Activated naive CD4-positive, alpha-beta T cell treated with anti-CD3 and anti-CD28 coated beads, Interleukin-2, amount 50 U/mL, for 16 hours (primary cell): ENCODE data around the gene SMAGP.
"Not testable (repeated sequence)": the region's sequence is repeated elsewhere in the genome, so short reads cannot be mapped to it uniquely, and the experiment has no call there.

Experiments used
- DNase-seq: peaks from one replicate; pipeline ENCODE4 v3.0.0-alpha.2; 2020

The SMAGP gene, protein sequence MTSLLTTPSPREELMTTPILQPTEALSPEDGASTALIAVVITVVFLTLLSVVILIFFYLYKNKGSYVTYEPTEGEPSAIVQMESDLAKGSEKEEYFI

DNA sequence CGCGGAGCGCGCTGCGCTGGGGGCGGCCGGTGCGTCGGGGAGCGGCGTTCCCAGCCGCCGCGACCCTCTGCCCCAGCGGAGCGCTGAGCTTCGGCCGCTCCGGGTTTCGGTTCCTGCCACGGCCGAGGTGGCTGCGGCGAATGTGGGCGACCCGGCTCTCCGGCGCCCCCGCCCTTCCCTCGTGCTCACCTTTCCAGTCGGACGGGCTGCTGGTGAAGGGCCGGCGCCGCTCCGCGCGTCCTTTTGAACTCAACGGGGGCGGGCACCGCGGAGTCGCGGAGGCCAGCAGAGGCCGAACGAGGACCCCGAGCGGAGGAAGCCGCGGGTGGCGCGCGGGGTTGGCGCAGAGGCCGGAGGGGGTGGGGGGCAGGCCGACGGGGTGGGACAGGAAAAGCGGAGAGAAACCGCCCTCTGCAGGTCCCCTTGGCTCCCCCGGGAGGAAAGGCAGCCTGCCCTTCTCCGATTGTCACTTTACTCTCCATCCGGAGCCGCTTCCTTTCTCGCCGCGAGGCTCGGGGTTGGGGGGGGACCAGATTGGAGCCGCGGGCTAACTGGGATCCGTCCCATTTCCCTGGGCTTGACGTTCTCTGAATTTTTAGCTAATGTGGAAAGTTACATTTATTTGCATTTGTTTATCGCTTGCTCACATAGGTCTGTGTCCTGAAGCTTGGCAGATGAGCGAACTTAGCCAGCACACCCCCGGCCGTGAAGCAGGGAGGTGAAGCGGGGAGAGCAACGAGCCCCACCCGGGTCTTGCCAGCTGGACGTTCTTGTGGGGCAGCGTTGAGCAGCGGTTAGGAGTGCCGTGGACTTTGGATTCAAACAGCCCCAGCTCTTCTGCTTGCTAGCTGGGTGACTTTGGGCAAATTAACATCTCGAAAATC, at the start of gene SMAGP:
SMAGP (minus strand) TSS at position 349 of the 884 bp plus-strand sequence. CDS start 1,137 bp downstream, outside the sequence.
- DNase-seq: peak; percentile 36

DNA sequence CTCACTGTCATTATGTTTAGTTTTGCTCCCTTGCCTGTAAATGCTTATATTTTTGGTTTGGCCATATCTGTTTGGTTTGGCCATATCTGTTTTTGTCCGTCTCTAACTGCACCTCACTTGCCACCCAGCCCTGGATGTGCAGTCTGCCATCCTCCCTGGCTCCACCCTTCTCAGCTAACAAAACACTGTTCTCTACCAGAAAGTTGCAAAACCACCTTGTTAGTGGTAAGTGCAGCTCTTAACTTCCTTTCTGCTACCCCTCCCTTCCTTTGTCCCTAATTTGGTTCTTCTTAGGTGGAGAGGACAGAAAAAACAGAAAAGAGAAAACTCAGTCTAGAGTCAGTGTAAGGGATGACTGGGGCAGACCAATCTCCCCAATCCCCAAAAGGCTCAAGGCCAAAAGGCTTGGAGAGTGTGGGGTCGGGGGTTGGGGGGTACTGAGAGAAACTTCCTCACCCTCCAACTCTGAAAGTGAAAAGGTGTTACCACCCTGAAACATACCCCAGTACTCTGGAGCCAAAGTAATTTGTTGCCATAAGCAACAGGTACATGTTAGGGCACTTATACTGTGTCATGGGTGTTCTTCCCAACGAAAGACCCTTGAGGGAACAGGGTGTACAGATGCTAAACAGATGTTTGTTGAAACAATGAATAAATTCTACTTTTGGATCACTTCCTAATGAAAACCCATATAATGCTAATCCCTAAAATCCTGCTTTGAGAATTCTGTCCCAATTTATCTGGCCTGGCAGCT, 48.8 kb upstream of the SMAGP start:
- no peak for DNase-seq

DNA sequence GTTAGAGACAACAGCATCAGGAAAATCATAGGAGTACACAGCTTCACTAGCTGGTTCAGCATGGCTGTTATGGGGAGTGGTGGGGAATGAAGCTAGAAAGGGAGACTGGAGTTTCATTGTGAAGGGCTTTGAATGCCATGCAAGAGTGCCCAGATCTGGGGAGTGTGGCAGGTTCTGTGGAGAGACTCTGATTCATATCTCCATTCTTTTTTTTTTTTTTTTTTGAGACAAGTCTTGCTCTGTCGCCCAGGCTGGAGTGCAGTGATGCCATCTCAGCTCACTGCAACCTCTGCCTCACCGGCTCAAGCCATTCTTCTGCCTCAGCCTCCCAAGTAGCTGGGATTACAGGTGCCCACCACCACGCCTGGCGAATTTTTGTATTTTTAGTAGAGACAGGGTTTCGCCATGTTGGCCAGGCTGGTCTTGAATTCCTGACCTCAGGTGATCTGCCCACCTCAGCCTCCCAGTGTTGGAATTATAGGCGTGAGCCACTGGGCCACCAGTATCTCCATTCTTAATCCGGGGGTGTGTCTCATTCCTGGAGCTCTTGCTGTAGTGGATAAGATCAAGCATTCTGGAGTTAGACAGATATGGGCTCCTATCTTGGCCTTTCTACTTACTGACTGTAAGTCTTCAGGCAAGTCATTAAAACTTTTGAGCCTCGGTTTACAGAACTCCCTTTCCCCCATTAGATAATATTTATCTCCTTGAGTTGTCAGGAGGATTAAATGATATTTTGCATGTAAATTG, 48.0 kb upstream of the SMAGP start:
- DNase-seq: not testable (repeated sequence)

DNA sequence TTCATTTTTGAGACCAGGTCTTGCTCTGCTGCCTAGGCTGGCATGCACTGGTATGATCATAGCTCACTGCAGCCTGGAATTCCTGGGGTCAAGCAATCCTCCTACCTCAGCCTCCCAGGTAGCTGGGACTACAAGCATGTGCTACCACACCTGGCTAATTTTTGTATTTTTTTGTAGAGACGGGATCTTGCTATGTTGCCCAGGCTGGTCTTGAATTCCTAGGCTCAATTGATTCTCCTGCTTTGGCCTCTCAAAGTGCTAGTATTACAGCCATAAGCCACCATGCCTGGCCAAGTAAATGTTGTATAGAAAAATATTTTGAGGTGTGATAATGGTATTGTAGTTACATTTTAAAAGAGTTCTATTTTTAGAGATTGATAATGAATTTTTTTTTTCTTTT, 41.2 kb upstream of the SMAGP start:
- no peak for DNase-seq

DNA sequence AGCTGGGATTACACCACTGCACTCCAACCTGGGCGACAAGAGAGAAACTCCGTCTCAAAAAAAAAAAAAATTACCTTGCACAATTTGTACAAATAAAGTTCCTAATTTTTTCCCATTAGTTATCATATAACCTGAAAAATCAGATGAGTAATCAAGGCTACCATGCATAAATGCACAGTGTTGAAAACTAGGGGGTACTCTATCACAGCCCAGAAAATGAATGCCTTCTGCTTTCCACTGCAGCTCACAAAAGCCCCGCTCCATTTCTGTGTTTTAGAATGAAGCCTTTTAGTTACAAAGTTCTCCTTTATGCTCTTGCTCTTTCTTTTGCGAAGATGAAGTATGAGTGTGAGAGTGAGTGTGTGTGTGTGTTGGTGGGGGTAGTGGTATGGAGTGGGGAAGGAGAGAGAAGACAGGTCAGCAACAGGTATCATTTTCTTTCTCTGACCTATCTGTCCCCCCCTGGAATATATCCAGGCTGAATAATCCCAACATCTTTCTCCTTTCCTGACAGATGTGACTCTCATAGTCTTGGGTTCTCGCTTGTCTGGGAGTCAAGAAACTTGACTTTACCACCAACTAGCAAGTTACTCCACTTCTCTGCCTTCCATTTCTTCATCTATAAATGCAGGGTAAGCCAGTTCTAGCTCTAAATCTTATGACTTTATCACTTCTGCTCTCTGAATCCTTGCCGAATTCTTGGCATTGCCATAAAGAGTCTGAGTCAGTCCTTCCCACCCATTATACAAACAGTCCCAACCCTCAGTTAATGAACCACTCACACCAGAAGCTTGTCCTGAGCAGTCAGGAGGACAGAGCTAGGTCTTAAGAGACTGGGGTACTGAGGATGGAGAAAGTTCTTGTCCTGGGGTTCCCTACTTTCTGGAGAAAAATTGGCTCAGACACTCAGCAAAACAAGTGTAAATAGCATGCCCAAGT, 37.7 kb upstream of the SMAGP start:
- DNase-seq: no peak

DNA sequence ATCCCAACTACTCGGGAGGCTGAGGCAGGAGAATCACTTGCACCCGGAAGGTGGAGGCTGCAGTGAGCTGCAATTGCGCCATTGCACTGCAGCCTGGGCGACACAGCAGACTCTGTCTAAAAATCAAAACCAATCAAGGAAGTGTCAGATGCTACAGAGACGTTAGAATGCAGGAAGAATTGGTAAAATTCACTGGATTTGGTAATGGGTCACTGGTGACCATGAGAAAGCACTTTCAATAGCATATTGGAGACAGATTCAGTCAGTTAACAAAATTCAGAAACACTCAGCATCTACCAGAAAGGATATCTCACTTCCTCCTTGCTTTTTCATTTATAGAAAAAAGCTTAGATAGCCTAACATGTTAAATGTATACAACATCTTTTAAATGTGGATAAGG, 36.3 kb upstream of the SMAGP start:
- DNase-seq: no peak

DNA sequence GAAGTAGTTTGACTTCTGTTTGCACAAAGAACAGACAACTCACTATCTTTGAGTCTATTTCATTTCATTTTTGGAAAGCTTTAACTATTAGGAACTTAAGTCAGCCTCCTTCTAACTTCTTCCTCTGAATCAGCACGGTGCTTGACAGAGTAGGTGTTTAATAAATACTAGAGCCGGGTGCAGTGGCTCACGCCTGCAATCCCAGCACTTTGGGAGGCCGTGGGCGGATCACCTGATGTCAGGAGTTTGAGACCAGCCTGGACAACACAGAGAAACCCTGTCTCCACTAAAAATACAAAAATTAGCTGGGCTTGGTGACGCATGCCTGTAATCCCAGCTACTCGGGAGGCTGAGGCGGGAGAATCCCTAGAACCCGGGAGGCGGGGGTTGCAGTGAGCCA, 30.6 kb upstream of the SMAGP start:
- DNase-seq: not testable (repeated sequence)

DNA sequence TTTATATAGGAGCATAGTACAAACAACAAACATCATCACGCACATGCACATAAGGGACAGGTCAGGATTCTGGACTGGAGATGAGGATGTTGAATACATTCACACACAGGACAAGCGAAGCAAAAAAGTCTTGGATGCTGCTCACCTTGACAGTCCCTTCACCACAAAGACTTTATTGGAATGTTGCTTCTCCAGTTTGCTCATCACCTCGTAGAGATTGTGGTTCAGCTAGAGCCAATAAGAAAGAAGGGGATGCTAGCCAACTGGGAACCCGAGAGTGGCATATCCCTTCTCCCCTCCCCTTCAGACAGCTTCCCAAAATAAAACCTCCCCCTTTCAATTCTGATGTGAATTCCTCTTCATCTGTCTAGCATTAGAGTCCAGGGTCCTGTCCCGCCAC, 25.4 kb upstream of the SMAGP start:
- DNase-seq: no peak

DNA sequence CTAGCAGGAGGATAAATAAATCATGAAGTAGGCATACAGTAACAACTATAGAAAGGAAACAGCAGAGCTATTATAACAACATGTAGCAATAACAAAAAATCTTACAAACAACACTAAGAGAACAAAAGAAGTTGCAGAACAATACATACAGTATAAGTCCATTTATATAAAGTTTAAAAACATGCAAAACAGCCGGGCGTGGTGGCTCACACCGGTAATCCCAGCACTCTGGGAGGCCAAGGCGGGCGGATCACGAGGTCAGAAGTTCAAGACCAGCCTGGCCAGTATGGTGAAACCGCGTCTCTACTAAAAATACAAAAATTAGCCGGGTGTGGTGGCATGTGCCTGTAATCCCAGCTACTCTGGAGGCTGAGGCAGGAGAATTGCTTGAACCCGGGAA, 23.9 kb upstream of the SMAGP start:
- not testable (repeated sequence) for DNase-seq

DNA sequence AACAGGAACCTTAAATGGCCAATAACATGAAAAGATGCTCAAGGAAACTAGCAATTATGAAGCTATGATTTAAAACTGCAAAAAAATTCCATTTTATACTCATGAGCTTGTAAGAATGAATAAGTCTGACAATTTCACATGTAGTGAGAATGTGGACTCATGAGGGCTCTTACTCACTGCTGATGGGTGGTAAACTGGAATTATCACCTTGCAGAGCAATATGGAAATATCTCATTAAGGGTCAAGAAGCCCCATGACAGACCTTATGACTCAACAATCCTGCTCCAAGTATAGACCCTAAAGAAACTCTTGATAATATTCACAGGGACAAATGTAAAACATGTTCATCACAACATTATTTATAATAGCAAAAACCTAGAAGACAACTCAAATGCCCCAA, 23.5 kb upstream of the SMAGP start:
- DNase-seq: no peak

DNA sequence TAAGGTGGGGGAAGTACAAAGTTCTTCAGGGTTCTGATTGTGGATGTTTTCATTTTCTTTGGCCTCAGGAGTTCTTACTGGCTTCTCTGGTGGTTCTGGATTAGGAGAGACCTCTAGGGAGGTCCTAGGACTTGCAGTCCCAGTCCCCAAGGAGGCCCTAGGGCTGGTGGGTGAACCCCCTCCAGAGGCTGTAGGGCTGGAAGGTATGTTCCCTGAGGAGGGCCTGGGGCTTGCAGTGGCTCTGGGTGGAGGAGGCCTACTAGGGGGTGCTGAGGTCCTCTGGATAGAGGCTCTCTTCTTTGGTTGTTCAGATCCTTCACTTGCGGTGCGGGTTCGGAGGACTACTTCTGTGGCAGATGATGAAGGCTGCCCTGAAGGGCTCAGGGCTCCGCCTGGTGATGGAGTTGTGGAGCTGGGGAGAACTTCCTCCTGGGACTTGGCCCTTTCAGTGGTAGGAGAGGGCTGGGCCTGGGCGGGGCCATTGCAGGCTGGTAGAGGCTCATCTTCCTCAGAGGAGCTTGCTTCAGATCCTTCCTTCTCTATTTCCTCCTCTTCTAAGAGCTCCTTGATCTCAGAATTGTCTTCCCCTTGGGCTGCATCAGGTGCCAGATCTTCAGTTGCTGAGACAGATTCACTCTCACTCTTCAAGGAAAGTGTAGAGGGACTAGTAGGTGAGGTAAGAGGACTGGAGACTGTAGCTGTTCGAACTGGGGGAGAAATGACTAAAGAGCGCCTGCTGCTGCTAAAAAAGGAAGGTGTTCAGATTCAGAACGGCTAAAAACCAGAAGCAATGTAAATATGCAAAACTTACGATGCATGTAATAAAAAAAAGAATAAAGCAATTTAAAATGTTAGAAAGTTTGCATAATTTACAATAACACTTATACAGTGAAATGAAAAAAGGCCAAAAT, 21.6 kb upstream of the SMAGP start:
- not testable (repeated sequence) for DNase-seq

DNA sequence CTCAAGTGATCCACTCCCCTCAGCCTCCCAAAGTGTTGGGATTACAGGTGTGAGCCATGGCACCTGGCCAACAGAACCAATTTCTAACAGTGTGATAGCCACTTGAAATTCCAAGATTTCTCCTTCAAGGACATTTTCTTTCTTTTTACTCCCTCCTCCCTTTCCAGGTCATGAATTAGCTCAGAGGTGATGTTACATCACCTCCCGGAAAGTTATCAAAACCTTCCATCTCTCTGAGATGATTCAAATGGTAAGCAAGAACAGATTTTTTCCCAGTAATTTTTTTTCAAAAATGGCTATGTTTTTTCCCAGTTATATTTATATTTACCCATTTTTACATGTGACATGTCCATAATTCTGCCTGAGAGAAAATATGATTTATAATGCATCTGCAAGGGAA, 15.6 kb upstream of the SMAGP start:
- no peak for DNase-seq

DNA sequence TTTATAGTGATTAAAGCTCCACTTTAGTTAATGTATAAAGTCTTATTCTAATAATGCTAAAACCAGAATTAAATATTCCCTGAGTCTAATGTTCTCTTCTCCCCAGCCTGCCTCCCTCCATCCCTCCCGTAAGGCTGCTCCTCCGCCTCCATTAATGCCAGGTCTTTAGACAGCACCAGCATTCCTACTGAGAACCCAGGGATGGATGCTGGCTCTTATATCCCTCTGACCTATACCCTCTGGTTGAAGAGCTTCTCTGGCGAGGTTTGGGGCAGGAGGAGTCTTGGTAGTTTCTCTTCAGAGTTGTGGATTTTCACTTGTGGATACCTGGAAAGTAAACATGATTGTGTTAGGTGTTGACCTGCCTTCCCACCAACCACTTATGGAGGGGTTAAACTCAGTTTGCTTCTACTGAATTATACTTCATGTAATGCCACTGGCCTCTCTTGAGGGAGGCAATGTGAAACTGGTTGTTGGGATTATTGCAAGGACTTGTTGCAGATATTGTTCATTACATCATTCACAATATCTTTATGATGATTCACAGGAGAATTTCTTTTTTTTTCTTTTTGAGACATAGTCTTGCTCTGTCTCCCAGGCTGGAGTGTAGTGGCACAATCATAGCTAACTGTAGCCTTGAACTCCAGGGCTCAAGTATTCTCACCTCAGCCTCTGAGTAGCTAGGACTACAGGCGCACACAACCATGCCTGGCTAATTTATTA, 11.1 kb upstream of the SMAGP start:
- no peak for DNase-seq

DNA sequence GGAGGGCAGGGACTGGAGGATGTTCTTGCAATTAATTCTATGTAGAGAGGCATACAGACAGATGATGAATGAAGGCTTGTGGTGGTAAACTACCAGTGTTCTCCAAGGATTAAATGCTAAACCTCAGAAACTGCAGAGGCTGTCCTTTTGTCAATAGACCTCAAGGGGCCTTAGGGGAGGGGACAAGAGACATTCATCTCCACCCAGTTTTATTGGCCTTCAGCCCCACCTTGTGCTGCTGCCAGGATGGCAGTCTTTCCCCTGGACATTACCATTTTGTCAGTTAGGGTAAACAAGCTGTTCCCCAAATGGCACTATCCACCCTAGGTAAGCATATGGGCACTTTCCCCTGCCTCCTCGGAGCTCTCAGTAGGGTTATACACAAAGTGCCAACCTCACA, 4.9 kb upstream of the SMAGP start:
- DNase-seq: no peak

DNA sequence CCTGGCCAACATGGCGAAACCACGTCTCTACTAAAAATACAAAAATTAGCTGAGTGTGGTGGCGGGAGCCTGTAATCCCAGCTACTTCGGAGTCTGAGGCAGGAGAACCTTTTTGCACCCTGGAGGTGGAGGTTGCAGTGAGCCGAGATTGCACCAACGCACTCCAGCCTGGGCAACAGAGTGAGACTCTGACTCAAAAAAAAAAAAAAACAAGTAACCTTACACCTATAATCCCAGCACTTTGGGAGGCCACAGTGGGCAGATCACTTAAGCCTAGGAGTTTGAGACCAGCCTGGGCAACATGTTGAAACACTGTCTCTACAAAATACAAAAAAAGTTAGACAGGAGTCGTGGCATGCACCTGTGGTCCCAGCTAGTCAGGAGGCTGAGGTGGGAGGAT, 2.6 kb upstream of the SMAGP start:
- not testable (repeated sequence) for DNase-seq

DNA sequence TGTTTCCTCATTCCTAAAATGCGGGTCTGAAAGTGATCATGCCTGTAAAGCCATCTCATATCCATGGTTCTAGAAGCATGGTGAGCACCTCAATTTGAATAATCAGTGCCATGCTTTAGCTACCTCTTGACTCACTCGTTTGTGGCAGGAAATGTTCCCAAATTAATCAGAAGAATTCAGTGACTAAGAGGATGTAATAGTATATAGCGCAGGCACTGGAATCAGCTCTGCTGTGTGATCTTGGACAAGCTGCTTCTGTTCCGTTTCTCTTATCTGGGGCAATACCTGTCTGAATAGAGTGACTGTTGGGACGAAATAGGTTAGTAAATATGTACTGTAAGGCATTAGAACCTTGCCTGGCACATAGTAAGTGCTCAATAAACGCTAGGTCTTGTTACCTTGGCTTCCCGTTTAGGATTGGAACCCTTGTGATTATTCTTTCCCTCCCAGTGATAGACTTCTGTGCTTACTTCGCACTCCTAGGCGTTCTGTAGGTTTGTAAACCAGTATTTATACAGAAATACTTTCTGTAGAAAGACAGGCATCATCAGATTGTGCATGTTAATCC, 820 bp upstream of the SMAGP start:
- no peak for DNase-seq

DNA sequence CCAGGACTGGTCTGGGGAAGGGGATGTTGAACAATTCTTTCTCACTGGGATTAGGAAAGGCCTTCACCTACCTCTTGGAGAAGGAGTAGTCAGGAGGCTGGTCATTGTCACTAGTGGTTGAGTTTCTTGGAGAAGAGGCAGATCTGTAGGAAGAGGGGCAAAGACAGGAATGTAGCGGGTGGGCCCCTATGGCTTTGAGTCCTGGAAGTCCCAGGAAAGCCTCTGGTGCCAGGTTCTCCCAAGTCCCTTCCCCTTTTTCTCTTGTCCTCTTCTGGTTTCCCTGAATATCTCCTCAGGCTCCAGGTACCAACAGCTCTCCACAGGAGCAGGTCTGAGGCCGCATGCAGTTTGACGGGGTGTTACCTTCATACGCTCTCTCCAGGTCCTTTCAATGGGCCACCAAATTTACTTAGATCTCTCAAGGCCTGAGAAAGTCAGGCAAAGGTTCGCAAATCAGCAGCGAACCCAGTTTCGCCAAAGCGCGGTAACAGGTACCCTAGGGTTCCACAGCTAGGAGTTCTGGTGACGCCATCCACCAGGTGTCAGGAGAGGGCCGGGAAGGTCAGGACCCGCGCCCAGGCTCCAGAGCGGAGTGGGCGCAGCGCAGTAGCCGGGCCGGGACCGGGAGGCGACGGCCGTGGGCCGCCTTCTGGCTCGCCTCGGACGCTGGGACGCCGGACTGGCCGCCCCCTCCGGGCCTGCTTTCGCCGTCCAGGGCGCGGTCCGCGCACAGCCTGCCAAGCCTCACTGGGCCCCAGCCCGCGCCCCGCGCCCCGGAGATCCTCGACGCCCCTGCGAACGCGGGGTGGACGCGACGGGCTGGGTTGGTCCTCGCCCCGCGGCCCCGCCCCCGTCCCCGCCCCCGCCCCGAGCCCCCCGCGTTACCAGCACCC, 795 bp downstream of the SMAGP start:
- DNase-seq: peak; percentile 63

DNA sequence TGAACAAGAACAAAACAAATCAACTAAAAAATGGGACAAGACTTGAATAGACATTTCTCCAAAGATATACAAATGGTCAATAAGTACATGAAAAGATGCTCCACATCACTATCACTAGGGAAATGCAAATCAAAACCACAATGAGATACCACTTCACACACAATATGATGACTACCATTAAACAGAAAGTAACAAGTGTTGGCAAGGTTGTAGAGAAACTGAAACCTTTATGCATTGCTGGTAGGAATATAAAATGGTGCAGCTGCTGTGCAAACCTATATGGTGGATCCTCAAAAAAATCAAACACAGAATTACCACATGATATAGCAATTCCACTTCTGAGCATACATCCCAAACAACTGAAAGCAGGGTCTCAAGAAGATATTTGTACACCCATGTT, 5.2 kb downstream of the SMAGP start:
- DNase-seq: no peak

DNA sequence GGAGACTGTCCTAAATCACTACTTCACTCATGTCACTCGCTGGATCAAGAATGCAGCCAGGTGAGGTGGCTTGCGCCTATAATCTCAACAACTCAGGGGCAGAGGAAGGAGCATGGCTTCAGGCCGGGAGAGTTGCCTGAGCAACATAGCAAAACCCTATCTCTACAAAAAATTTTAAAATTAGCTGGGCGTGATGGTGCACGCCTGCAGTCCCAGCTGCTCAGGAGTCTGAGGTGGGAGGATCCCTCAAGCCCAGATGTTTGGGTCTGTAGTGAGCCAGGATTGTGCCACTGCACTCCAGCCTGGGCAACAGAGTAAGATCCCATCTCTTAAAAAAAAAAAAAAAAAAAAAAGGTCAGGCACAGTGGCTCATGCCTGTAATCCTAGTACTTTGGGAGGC, 5.9 kb downstream of the SMAGP start:
- no peak for DNase-seq
